Stimulated activated CD8-positive, alpha-beta memory T cell treated with anti-CD3 and anti-CD28 coated beads, Interleukin-7, amount 100 ng/mL, for 1 hour (primary cell): ENCODE results near the gene ANXA6.

ENCODE experiments used
- DNase-seq, 2 donors: peaks; one replicate each; pipeline ENCODE4 v3.0.0-alpha.2; 2020; ENCODE audit warnings: low read depth in 2 of 2

ANXA6 gene

DNA sequence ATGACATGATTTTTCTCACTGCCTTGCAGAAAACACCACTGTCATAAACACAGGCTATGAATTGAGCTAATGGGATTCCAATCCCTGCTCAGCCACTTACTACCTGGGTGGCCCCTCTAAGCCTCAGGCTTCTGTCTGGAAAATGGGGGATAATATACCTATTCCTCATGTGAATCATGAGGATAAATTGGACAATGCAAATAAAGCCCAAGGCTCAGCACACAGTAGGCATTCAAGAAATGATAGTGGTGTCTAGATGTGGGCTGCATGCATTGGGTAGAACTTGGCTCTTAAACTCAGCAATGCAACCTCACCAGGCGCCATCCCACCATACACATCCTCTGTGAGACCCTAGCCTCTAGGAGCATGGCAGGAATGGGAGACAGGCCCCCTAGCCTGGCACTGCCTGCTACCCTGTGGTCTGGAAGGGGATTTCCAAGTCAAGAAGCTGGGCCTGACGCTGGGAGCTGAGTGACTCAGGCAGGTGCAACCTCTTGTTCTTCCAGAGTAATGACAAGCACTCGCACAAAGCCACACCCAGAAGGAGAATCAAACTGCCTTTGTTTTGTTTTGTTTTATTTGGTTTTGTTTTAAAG, 74.4 kb downstream of the ANXA6 start:
- DNase-seq: no peak

DNA sequence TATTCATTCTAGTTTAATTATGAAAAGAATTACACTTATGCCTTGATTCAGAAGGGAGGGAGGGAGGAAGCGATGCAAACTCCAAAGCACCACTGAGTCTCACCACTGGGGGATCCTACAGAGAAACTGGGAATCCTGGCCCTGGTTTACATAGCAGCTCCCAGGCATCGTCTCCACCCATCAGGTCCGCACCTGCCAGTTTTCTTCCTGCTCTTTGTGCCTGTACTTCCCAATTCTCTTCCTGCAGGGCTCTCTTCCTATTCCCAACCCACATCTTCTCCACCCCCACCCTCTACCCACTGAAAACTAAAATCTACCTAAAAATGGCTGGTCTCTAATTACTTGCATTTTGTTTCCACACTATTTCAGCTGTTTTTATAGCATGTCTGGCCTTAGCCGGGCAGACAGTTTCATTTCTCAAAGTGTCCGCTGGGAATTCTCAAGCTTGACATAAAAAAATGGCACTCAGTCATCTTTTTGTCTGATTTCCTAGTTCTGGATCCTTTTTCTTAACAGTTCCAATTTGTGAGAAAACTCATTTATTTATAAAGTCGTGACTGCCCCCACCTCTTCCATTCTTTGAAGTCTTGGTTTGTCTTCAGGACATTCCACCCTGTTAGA, 75.2 kb downstream of the ANXA6 start:
- no peak for DNase-seq

GRCh38 chr5:151081431-151082281, 75.9 kb downstream of the ANXA6 start:
- no peak for DNase-seq

DNA sequence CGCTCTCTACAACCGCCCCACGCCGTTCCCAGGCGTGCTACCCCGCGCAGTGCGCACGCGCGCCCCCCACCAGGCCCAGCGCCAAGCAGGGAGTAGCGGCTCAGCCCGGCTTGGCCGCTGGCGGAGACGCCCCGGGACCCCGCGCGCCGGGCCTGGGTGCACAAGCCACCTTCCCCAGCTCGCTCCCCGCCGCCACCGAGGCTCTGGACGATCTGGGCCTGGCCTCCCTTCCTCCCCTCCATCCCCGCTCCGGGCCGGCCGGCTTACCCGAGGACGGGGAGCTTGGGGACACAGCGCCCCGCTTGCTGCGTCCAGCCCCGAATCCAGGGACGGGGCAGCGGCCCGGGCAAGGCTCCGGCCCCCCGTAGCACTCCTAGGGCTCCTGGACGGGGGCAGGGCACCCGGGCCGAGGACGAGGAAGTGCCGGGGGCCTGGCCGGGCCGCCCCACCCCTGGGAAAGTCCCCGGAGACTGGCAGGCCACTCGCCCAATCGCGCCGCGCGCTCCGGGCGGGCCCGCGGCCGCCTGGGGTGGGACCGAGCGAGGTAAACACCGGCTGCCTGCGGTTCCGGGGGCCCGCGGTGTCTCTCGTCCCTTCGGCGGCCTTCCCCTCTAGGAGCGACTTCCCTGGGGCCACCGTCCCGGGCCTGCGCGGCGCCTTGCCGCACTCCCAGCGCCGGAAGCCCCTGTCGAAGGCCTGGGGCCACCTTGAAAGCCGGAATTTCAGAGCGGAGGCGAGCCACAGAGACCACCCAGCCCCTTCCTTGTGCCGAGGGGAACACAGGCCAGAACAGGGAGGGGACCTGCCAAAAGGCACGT, 76.8 kb downstream of the ANXA6 start, which contains the start of gene TNIP1:
TNIP1 (minus strand) TSS at position 422 of the 818 bp plus-strand sequence. CDS start 15,939 bp downstream, outside the sequence.
- peak; percentile 89 to 90 for DNase-seq

- no peak for DNase-seq
These were observed 77.6 kb downstream of the ANXA6 start for GRCh38 chr5:151079838-151080612.

DNA sequence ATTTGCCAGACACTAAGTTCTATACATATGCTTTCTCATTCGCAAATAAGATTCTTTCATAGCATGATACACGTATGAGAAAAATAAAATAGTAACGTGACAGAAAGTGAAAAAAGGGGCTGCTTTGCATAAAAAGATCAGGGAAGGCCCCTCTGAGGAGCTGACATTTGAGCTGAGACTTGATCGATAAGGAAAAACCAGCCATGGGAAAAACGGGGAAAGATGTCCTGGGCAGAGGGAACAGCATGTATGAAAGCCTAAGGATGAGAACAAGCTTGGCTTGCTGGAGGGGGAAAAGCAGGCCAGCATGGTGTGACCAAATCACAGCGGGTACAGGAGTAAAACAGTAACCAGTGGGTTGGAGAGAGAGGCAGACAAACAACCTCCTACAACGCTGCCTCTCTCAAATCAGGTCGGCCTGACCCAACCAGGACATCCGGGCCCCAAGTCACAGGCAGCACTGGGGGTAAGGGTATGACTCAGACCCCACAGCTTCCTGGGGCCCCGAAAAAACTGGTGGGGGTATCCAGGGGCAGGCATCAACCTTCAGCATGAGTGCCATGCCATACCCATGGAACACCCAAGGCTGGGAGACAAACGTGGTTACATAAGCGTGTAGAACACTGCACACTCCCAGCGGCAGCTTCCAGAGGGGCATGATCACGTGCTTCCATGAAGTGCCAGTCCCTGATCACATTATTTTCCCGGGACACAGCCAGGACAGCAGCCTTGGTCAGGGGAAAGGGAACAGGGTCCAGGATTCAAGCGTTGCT, 78.9 kb downstream of the ANXA6 start:
- DNase-seq: peak; percentile 22 to 29

DNA sequence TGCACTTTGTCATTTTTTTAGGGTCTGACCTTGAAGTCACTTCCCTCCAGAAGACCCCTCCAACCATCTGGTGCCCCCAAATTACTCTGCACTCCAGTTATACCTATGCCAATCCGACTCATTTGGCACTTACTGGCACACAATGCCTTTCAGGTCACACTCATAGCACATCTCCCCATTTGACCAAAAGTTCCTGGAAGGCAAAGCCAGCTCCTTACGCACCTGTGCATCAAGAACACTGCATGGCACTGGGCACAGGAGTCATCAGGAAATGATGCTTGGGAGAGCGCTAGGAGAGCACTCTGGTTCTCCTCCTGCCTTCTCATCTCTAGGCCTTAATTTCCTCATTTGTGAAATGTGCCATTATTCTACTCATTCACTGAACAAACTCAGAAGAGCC, 79.6 kb downstream of the ANXA6 start:
- no peak for DNase-seq

DNA sequence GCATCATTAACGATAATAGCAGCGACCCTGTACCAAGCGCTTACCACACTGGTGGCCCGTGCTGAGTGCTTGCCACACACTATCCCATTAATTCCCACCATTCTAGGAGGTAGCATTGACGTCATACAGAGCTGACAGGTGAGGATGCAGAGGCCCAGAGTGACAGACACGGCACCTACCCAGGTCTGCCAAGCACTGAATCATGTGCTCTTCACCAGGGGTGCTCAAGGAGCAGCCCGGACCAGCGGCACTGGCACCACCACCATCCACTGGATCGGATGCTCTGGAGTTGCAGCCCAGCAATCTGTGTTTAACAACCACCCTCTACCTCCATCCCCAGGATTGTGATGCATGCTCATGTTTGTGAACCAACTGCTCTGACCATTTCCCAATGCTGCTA, 80.2 kb downstream of the ANXA6 start:
- DNase-seq: no peak

DNA sequence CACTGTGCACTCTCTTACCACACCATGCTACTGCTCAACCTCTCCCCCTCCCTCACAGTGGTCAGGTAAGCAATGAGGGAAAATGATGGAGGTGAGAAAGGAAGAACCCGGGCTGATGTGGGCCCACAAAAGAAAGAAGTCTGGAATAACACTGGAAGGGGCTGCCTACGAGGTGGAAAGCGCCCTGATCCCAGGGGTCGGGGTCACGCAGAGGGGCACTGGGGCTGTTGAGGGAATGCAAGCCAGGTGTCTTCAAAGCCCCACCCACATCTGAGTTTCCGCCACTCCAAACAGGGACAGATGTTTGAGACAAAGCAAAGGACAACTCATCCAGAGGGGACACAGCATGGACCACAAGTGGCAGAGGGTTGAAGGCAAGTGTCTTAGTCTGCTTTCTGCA, 81.0 kb downstream of the ANXA6 start:
- no peak for DNase-seq

GRCh38 chr5:151075698-151076331, 81.8 kb downstream of the ANXA6 start:
- no peak for DNase-seq

- no peak for DNase-seq
These were observed 83.0 kb downstream of the ANXA6 start for GRCh38 chr5:151074557-151074956.

- DNase-seq: no peak
These were observed 84.3 kb downstream of the ANXA6 start for GRCh38 chr5:151073280-151073679.

DNA sequence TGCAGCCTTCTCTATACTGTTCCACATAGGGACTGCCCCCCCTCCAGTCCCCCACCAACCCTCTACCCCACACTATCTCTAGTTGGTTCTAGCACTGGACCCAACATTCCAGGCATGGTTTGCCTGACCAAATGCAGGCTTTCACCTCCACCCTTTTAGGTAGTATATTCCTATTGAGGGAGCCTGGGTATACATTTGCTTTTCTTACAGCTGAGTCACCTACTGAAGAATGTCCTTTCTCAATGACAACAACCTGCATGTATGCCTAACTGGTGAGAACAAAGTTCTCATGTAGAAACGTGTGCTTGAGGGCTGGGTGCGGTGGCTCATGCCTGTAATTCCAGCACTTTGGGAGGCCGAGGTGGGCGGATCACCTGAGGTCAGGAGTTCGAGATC, 85.0 kb downstream of the ANXA6 start:
- no peak for DNase-seq

DNA sequence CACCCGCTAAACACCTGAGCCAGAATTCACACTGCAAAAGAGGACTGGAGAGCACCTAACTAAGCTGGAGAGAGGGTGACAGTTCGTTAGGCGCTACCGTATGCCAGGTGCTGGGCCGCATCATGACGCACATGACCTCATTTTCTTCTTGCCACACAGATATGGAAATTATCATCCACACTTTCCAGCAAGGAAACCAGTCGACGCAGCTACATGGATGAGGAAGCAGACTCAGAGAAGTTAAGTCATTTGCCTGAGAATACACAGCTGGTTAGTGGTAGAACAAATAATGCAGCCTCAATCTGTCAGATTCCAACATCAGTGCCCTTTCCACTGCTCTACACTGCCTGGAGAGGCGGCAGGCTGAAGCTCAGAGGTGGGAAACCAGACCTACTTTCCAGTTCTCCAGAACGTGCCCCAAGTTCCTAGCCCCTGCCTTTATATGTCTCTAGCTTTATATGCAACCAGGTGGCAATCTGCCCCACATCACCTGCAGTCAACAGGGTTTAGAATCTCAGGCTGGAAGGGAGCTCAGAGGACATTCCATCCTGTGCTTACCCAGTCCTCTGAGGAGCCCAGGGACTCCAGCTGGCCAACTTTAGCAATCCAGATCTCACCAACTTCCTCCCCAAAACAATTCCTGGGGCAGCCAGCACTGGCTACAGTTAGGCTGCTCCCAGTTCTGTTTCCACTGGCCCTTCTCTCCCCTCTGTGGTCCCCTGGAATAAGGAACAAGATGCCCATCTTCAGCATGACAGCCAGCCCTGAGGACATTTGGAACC, 85.5 kb downstream of the ANXA6 start:
- no peak for DNase-seq

DNA sequence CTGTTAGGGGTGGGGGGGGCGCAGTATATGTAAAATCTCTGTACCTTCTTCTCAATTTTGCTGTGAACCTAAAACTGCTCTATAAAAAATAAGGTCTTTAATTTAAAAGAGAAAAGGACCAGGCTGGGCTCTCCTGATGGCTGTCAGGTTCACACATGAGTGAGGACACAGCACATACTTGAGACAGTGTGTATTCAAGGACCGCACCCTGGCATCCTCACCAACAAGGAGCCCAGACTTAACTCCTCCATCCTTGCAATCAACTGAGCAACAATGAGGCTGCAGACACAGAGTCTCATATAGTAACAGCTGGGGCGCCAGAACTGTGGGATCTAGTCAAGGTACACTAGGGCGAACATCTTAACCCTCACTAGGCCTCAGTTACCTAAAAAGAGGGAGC, 86.6 kb downstream of the ANXA6 start:
- DNase-seq: no peak

DNA sequence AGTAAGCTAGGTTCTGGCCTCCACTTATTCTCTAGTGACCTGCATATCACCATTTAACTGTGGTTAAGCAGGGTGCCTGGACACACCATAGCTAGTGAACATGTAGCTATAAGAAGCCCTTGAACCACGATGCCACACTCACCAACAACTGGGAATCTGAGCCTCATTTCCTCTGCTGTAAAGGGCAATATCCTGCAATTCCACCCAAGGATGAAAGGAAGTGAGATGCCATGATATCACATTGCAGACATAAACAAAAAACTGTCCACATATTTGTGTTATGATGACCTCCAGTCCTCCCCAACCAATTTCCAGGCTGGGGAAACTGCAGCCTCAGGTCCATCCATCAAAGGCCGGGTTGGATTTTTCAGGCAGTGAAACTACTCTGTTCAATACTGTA, 87.1 kb downstream of the ANXA6 start:
- no peak for DNase-seq

GRCh38 chr5:151068433-151069197, 89.0 kb downstream of the ANXA6 start:
- no peak for DNase-seq
